ENCODE results near the gene FNIP2. TPM values are rescaled to one million over a fixed set of nuclear protein-coding genes. Genes with fewer than 3 reads are reported as not detected.

The FNIP2 gene
- total and polyA plus RNA-seq, 12 donors = 8.5 to 89.7 (median 47.0) TPM

DNA sequence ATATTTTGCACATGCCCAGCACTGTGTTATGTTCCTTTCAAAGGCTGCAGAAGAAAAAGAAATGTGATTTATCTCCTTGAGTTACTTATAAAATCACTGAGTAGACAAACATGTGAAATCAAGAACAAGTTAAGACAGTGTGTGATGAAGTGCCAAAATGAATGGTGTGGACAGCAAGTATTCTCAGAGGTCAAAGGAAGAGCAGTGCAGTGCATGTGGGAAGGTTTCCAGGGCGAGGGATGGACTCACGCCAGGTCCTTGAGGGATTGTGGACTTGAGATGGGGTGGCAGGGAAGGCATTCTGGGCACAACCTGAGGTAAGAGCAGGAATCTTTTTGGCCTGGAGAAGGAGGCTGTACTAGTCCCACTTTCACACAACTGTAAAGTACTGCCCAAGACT, 115.5 kb downstream of the FNIP2 start:
- H3K36me3 ChIP-seq = peaks cover 0 to 67% (median 14%) of the 10 kb centered on the region in 9 donors
- WGBS, 2 donors = 61 to 64% methylated on average over 2 of the region's 2 CpGs
- peaks cover 0 to 14% (median 7%) of the 10 kb centered on the region in 9 donors for H3K4me1 ChIP-seq
- peak in 6 of 8 donors; percentile 36 to 78 (median 63) for ATAC-seq
- intact Hi-C loops (cut with DNase I) = no loop called here
- H3K27ac ChIP-seq = no peak overlapping the region
- H3K27me3 ChIP-seq = no peaks in the 10 kb centered on the region
- peak in 1 of 2 donors; percentile 54 for DNase-seq
- no peaks in the 10 kb centered on the region for H3K9me3 ChIP-seq
- H3K4me3 ChIP-seq = no peak overlapping the region
- TF ChIP-seq, protein P1, sequence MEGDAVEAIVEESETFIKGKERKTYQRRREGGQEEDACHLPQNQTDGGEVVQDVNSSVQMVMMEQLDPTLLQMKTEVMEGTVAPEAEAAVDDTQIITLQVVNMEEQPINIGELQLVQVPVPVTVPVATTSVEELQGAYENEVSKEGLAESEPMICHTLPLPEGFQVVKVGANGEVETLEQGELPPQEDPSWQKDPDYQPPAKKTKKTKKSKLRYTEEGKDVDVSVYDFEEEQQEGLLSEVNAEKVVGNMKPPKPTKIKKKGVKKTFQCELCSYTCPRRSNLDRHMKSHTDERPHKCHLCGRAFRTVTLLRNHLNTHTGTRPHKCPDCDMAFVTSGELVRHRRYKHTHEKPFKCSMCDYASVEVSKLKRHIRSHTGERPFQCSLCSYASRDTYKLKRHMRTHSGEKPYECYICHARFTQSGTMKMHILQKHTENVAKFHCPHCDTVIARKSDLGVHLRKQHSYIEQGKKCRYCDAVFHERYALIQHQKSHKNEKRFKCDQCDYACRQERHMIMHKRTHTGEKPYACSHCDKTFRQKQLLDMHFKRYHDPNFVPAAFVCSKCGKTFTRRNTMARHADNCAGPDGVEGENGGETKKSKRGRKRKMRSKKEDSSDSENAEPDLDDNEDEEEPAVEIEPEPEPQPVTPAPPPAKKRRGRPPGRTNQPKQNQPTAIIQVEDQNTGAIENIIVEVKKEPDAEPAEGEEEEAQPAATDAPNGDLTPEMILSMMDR (IDR thresholded peaks at IDR 0.05) = no peak

DNA sequence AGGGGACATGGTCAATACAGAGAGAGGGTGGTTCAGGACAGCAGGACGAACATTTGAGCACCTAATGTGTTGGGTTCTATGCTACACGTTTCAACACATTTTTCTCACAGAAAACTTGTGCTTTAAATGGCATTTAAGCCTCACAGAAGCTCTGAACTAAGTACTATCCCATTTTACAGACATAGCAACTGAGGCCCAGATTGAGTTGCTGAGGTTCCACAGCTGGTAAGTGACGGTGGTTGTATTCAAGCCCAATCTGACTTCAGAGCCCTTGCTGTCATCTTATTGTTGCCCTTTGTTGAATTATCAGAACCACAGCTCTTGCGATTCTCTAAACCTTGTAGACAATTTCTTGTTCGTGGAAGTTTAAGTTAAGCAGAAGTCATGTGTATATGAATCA, 116.7 kb downstream of the FNIP2 start:
- peak in 1 of 8 donors; percentile 15 for ATAC-seq
- TF ChIP-seq, protein P1 (IDR thresholded peaks at IDR 0.05) = no peak

DNA sequence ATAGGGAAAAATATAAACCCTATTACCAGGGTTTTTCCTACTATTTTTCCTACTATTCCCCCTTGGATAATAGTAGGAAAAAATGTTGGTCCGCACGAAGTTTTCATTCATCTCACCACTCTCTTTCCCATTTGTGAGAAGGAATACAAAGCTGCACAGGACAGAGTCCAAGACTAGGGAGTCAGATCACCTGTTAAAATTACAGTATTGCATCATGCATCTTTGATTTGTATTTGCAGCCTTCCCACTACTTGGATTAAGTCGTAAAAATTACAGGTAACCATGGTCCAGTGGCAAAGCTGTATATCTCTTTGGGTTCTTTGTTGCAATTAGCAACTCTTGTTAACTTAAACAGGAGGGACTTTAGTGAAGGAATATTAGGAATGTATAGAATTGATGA, 121.5 kb downstream of the FNIP2 start:
- TF ChIP-seq, protein P1 (IDR thresholded peaks at IDR 0.05) = no peak
- H3K9me3 ChIP-seq = no peaks in the 10 kb centered on the region
- H3K27ac ChIP-seq = no peak overlapping the region
- H3K36me3 ChIP-seq = peaks cover 0 to 99% (median 28%) of the 10 kb centered on the region in 9 donors
- no peaks in the 10 kb centered on the region for H3K27me3 ChIP-seq
- intact Hi-C loops (cut with DNase I) = loop anchor here in 2 of 10 donors (10.0 kb wide), 1 partner anchor 285 kb away; no protein-coding TSS in a partner anchor
- H3K4me3 ChIP-seq = no peak overlapping the region
- DNase-seq = no peak
- no peak for ATAC-seq
- WGBS, 2 donors = 95 to 96% methylated on average over 3 of the region's 3 CpGs
- H3K4me1 ChIP-seq = peaks cover 0 to 7% (median 0%) of the 10 kb centered on the region in 9 donors

More for the DNA sequence above, 116.7 kb downstream of the FNIP2 start:
- H3K27ac ChIP-seq = no peak overlapping the region
- no peak overlapping the region for H3K4me3 ChIP-seq
- WGBS, 2 donors = 95 to 97% methylated on average over 5 of the region's 5 CpGs
- H3K4me1 ChIP-seq = peaks cover 0 to 14% (median 7%) of the 10 kb centered on the region in 9 donors
- no peak for DNase-seq
- H3K27me3 ChIP-seq = no peaks in the 10 kb centered on the region
- intact Hi-C loops (cut with DNase I) = no loop called here
- H3K36me3 ChIP-seq = peaks cover 0 to 67% (median 11%) of the 10 kb centered on the region in 9 donors
- no peaks in the 10 kb centered on the region for H3K9me3 ChIP-seq

DNA sequence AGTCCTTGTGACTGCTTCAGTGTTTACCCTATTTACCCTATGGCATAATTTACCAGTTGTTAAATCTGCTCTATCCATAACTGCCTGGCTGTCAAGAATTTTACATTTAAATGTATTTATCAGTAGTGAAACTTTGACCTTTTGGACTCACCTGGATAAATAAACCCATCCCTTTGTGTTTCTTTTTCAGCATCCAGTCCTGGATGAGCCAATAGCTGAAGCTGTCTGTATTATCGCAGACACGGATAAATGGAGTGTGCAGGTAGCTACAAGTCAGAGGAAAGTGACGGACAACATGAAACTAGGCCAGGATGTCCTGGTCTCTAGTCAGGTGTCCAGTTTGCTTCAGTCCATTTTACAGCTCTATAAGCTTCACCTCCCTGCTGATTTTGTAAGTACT, 122.4 kb downstream of the FNIP2 start:
- H3K4me1 ChIP-seq = peaks cover 0 to 17% (median 5%) of the 10 kb centered on the region in 9 donors
- WGBS, 2 donors = 97 to 100% methylated on average over 3 of the region's 3 CpGs
- DNase-seq (no peak), ATAC-seq (no peak)
- no peak overlapping the region for H3K4me3 ChIP-seq
- intact Hi-C loops (cut with DNase I) = loop anchor here in 2 of 10 donors (10.0 kb wide), 1 partner anchor 284 kb away; no protein-coding TSS in a partner anchor
- TF ChIP-seq, protein P1 (IDR thresholded peaks at IDR 0.05) = no peak
- H3K27me3 ChIP-seq = no peaks in the 10 kb centered on the region
- H3K9me3 ChIP-seq = no peaks in the 10 kb centered on the region
- H3K27ac ChIP-seq = no peak overlapping the region
- peaks cover 0 to 99% (median 28%) of the 10 kb centered on the region in 9 donors for H3K36me3 ChIP-seq

Data from heart right ventricle (tissue), 16 donors.